Neural cell (in vitro differentiated cells): ENCODE measurements around the gene SVOP.

Source experiments
- EZH2 ChIP-seq: fragments of 200-600, 300-800 bp; shearing (Covaris generic), sonication (generic); IDR thresholded peaks from 2 replicates; pipeline ENCODE4 v1.6.1; 2014; ENCODE audit warnings: antibody characterized with exemption, low read length, borderline replicate concordance, mild to moderate bottlenecking; ENCODE audit not compliant: insufficient read depth, poor library complexity, severe bottlenecking
- MXI1 ChIP-seq: fragments of 450-650 bp; conservative IDR thresholded peaks from 2 replicates; pipeline ENCODE4 v1.6.1; 2014; ENCODE audit warnings: antibody characterized with exemption, mild to moderate bottlenecking; ENCODE audit not compliant: poor library complexity, severe bottlenecking
- RAD21 ChIP-seq: fragments of 450-650 bp; conservative IDR thresholded peaks from 2 replicates; pipeline ENCODE4 v1.6.1; 2014; ENCODE audit warnings: antibody characterized with exemption, mild to moderate bottlenecking, moderate library complexity
- TF ChIP-seq, protein P1 (sequence below): IDR thresholded peaks from 2 replicates; pipeline ENCODE4 v1.6.1; 2012; ENCODE audit warnings: borderline replicate concordance
- TF ChIP-seq, protein P2 (sequence below): fragments of 450-650 bp; IDR thresholded peaks from 2 replicates; pipeline ENCODE4 v1.5.1; 2014; ENCODE audit warnings: antibody characterized with exemption, mild to moderate bottlenecking, moderate library complexity; ENCODE audit not compliant: poor library complexity, severe bottlenecking

DNA sequence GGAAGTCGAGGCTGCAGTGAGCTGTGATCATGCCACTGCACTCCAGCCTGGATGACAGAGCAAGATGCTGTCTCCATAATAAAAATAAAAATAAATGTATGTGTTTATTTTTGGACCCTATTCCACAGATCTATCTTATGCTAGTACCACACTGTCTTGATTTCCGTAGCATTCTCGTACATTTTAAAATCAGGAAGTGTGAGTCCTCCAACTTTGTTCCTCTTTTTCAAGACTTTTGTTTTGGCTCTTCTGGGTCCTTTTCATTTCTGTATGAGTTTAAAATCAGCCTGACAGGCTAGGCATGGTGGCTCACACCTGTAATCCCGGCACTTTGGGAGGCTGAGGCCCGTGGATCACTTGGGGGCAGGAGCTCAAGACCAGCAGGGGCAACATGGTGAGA, 115.1 kb downstream of the SVOP start:
- TF ChIP-seq RAD21 (no peak), MXI1 (no peak), EZH2 (no peak)
- TF ChIP-seq, protein P1, sequence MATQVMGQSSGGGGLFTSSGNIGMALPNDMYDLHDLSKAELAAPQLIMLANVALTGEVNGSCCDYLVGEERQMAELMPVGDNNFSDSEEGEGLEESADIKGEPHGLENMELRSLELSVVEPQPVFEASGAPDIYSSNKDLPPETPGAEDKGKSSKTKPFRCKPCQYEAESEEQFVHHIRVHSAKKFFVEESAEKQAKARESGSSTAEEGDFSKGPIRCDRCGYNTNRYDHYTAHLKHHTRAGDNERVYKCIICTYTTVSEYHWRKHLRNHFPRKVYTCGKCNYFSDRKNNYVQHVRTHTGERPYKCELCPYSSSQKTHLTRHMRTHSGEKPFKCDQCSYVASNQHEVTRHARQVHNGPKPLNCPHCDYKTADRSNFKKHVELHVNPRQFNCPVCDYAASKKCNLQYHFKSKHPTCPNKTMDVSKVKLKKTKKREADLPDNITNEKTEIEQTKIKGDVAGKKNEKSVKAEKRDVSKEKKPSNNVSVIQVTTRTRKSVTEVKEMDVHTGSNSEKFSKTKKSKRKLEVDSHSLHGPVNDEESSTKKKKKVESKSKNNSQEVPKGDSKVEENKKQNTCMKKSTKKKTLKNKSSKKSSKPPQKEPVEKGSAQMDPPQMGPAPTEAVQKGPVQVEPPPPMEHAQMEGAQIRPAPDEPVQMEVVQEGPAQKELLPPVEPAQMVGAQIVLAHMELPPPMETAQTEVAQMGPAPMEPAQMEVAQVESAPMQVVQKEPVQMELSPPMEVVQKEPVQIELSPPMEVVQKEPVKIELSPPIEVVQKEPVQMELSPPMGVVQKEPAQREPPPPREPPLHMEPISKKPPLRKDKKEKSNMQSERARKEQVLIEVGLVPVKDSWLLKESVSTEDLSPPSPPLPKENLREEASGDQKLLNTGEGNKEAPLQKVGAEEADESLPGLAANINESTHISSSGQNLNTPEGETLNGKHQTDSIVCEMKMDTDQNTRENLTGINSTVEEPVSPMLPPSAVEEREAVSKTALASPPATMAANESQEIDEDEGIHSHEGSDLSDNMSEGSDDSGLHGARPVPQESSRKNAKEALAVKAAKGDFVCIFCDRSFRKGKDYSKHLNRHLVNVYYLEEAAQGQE = no peak
- TF ChIP-seq, protein P2, sequence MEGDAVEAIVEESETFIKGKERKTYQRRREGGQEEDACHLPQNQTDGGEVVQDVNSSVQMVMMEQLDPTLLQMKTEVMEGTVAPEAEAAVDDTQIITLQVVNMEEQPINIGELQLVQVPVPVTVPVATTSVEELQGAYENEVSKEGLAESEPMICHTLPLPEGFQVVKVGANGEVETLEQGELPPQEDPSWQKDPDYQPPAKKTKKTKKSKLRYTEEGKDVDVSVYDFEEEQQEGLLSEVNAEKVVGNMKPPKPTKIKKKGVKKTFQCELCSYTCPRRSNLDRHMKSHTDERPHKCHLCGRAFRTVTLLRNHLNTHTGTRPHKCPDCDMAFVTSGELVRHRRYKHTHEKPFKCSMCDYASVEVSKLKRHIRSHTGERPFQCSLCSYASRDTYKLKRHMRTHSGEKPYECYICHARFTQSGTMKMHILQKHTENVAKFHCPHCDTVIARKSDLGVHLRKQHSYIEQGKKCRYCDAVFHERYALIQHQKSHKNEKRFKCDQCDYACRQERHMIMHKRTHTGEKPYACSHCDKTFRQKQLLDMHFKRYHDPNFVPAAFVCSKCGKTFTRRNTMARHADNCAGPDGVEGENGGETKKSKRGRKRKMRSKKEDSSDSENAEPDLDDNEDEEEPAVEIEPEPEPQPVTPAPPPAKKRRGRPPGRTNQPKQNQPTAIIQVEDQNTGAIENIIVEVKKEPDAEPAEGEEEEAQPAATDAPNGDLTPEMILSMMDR = no peak
